Natural killer cell treated with Interleukin-12 subunit alpha and Interleukin-12 subunit beta and Interleukin-15 and Interleukin-18, amount 100 ng/mL, for 72 hours (primary cell): ENCODE measurements around the gene RAB22A. TPM values are rescaled to one million over a fixed set of nuclear protein-coding genes. Genes with fewer than 3 reads are reported as not detected.
A peak's percentile ranks its signal among the peaks of the same experiment; 100 is the strongest.

Experiments
- ATAC-seq, 2 donors: fragments of 150-1000 bp; cut with Tn5 transposase in 1 of 2; sonication (Bioruptor Pico), chemical (Tn5 transposase) in 1 of 2; 2 replicates each; pipeline ENCODE4 v1.10.0; 2021
- DNase-seq: peaks from one replicate; pipeline ENCODE4 v3.0.0; 2022; ENCODE audit warnings: low spot score
- H3K27ac Mint-ChIP-seq, 2 donors: 1 replicate in 1 of 2; 2 replicates in 1 of 2; pipeline ENCODE4 v1.8.0; 2022; ENCODE audit warnings: mixed read lengths in 2 of 2, mild to moderate bottlenecking in 1 of 2, moderate library complexity in 1 of 2
- H3K27me3 Mint-ChIP-seq, 2 donors: 1 replicate in 1 of 2; 2 replicates in 1 of 2; pipeline ENCODE4 v1.8.0; 2022; ENCODE audit warnings: mixed read lengths in 2 of 2
- H3K36me3 Mint-ChIP-seq: one replicate; pipeline ENCODE4 v1.8.0; 2022; ENCODE audit warnings: mixed read lengths
- H3K4me1 Mint-ChIP-seq, 2 donors: 1 replicate in 1 of 2; 2 replicates in 1 of 2; pipeline ENCODE4 v1.8.0; 2022; ENCODE audit warnings: low read depth in 2 of 2, mixed read lengths in 2 of 2, mild to moderate bottlenecking in 1 of 2
- H3K4me3 Mint-ChIP-seq: one replicate; pipeline ENCODE4 v1.8.0; 2022; ENCODE audit warnings: mixed read lengths
- H3K9me3 Mint-ChIP-seq: 2 replicates; pipeline ENCODE4 v1.8.0; 2022; ENCODE audit warnings: mixed read lengths
- total RNA-seq, 2 donors: library from RNA; stranded (reverse); gene quantifications; one replicate each; pipeline ENCODE4 v1.2.3, GENCODE V29; 2022

RAB22A gene
- total RNA-seq, 2 donors from 2014 or later = 12.2 to 16.2 TPM

DNA sequence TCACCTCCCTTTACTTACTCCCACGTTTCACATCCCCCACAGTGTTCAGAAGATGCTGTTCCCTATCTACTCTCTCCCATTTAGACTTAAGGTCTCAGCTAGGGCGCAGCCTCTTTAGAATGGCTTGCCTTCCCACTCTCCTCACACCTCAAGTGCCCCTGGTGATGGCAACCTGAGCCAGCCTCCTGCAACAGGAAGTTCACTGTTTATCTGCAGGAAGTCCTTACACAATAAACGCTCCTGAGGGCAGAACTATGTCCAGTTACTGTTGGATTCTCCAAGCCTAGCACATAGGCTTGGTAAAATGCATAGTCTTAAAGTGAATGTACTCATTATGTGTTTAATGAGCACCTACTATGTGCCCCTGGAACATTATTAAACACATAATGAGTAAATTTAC lies 21.9 kb upstream of the RAB22A start:
- ATAC-seq (no peak), DNase-seq (no peak)
- Mint-ChIP-seq H3K4me1 (peaks cover 26 to 28% of the 10 kb centered on the region in 2 donors), H3K9me3 (no peaks in the 10 kb centered on the region), H3K36me3 (peaks cover 5% of the 10 kb centered on the region), H3K27ac (peak overlapping the region in 1 of 2 donors; percentile 64), H3K27me3 (no peaks in the 10 kb centered on the region), H3K4me3 (peak overlapping the region; percentile 6)

DNA sequence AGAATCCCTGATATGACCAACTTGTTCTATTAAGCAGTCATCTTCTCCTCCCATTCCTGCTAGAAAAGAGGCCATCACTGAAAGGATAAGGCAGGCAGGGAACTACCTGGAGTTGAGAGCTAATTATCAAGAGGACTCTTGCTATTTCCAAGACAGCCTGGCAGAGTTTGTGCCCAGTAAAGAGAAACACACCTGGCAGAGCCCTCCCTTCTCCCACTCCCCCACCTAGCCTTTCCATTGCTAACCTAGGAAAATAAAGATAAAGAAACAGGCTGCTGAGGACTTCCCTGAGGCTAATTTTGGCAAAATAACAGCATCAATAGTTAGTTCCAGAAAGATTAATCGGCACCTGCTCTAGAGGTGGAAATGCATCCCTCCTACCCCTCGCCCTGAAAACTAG lies 20.4 kb upstream of the RAB22A start:
- H3K4me3 Mint-ChIP-seq = no peak overlapping the region
- ATAC-seq (no peak), DNase-seq (no peak)
- no peaks in the 10 kb centered on the region for H3K27me3 Mint-ChIP-seq
- H3K4me1 Mint-ChIP-seq = peaks cover 26 to 28% of the 10 kb centered on the region in 2 donors
- peaks cover 5% of the 10 kb centered on the region for H3K36me3 Mint-ChIP-seq
- no peaks in the 10 kb centered on the region for H3K9me3 Mint-ChIP-seq
- no peak overlapping the region for H3K27ac Mint-ChIP-seq

DNA sequence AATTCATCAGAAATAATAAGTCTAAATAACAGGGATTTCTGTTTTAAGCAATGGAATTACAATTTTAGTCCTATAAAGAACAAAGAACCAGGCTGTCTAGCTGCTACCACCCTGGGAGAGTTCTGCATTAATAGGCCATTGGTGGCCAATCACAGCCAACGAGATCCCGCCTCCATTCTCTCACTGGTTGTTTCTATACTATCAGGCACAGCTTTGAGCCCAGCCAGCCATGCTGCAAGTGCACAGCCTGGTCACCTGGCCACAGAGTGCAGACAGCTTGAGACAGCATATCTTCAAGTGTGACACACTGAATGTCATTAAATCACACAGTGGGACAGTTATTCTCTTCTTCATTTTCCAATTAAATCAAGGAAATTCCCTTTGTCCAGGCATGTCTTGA lies 16.1 kb upstream of the RAB22A start:
- Mint-ChIP-seq H3K9me3 (no peaks in the 10 kb centered on the region), H3K27ac (no peak overlapping the region)
- ATAC-seq = no peak

DNA sequence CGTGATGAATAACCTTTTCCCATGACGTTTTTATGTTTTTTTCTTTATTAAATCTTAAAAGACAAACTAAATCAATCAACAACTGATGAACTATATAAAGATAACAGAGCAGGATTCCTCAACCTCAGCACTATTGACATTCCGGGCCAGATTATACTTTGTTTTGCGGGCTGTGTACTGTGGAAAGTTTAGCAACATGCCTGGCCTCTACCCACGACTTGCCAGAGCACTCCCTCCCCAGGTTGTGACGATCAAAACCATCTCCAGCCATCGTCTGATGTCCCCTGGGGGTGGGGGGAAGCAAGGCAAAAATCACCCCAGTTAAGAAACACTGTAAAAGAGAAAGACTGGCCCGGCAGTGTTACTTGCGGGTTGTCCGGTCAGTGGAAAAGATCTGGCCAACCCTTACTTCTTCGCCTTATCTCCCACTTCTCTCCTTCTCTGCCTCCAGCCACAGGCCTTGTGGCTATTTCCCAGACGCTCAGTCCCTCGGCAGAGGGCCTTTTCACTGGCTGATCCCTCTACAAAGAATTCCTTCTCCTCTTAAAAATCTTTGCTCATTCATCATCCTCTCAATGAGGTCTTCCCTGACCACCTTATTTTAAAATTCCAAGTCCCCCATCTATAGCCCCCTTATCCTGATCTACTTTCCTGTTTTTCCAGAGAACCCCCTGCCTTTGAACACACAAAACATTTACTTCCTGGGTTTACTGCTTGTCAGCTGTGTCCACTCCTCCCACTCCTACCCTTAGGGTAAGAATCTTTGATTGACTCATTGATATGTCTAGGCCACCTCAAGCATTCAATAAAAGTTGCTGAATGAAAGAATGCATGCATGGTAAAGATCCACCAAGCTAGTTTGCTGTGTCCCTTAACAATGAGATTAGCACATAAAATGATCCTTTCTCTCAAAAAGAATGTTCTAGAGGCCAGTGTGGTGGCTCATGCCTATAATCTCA lies 14.7 kb upstream of the RAB22A start:
- H3K27ac Mint-ChIP-seq = no peak overlapping the region
- H3K4me1 Mint-ChIP-seq = peaks cover 14 to 22% of the 10 kb centered on the region in 2 donors
- H3K4me3 Mint-ChIP-seq = no peak overlapping the region
- DNase-seq (no peak), ATAC-seq (no peak)
- no peaks in the 10 kb centered on the region for H3K9me3 Mint-ChIP-seq
- no peaks in the 10 kb centered on the region for H3K36me3 Mint-ChIP-seq
- no peaks in the 10 kb centered on the region for H3K27me3 Mint-ChIP-seq

More for the DNA sequence above, 16.1 kb upstream of the RAB22A start:
- Mint-ChIP-seq H3K4me3 (no peak overlapping the region), H3K4me1 (peaks cover 14 to 22% of the 10 kb centered on the region in 2 donors), H3K36me3 (no peaks in the 10 kb centered on the region), H3K27me3 (no peaks in the 10 kb centered on the region)
- no peak for DNase-seq

DNA sequence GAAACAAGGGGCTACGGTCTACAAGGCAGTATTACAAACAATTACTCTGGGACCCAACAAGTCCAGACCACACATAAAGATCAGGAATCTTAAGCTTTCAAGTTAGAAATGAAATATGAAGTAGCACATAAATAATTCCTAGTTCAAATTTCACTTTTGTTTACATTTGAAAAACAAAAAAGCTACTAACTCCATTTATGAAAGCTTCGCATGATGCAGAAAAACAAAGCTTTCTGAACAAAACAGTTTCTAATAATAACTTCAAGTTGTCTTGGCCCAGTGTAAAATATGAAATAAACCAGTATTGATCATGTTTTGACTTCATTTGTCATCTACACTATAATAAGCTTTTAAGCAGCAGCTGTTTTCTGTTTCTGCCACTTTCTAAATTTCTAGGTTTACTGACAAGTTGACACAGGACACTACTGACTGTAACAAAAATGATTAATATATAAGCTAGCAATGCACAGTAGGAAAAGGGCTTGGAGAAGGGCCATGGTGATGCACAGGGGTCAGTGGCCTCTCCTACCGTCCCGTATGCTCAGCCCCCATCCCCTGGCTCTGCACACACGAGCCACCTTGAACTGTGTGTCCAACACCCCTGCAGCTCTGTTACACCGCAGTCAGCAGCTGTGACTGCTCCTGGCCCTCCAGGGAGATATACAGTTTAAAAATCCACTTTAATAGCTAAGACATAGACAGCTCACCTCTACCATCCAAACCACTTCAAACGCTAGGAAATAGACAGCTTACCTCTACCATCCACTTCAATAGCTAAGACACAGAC lies 13.3 kb upstream of the RAB22A start:
- no peak overlapping the region for H3K4me3 Mint-ChIP-seq
- ATAC-seq (no peak), DNase-seq (no peak)
- no peaks in the 10 kb centered on the region for H3K36me3 Mint-ChIP-seq
- H3K27ac Mint-ChIP-seq = no peak overlapping the region
- H3K27me3 Mint-ChIP-seq = no peaks in the 10 kb centered on the region
- no peaks in the 10 kb centered on the region for H3K9me3 Mint-ChIP-seq
- peaks cover 13 to 26% of the 10 kb centered on the region in 2 donors for H3K4me1 Mint-ChIP-seq

DNA sequence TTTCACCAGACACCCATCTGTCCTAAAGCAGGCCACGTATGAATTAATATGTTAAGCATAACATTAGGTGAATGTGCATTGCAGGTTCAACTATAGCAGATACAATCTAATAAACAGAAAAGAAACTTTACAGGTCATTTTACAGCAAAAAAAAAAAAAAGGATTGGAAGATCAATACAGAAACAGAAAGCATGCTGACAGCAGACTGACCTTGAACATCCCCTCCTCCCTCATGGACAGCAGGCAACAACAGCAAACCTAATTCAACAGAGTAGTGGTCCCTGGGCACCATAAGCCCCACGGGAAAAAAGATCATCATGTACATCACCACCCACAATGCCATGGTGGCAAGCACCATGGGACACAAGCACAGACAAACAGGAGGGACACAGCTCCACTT lies 12.1 kb upstream of the RAB22A start:
- no peaks in the 10 kb centered on the region for H3K36me3 Mint-ChIP-seq
- no peak for ATAC-seq
- H3K4me1 Mint-ChIP-seq = peaks cover 9 to 28% of the 10 kb centered on the region in 2 donors
- H3K27me3 Mint-ChIP-seq = no peaks in the 10 kb centered on the region
- H3K4me3 Mint-ChIP-seq = no peak overlapping the region
- no peak for DNase-seq
- H3K27ac Mint-ChIP-seq = peak overlapping the region in 1 of 2 donors; percentile 9
- H3K9me3 Mint-ChIP-seq = no peaks in the 10 kb centered on the region

DNA sequence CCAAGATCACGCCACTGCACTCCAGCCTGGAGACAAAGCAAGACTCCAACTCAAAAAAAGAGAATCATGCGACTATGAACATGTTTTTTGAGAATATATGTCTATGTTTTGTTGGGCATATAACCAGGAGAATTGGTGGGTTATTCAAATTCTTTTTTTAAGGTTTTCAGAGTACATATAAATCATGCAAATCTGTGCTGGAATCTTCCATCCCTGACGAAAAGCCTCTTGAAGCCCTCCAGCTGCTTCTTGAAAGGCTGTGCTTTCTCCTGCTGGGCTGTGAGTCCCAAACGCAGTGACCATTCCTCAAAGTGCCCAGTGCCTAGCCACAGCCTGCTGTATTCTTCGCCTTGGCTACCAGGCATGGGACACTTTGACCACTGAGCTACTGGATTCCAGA lies 9.2 kb upstream of the RAB22A start:
- H3K27ac Mint-ChIP-seq = no peak overlapping the region
- no peaks in the 10 kb centered on the region for H3K27me3 Mint-ChIP-seq
- H3K36me3 Mint-ChIP-seq = peaks cover 4% of the 10 kb centered on the region
- ATAC-seq (no peak), DNase-seq (no peak)
- H3K4me1 Mint-ChIP-seq = peaks cover 11 to 25% of the 10 kb centered on the region in 2 donors
- no peaks in the 10 kb centered on the region for H3K9me3 Mint-ChIP-seq
- no peak overlapping the region for H3K4me3 Mint-ChIP-seq

DNA sequence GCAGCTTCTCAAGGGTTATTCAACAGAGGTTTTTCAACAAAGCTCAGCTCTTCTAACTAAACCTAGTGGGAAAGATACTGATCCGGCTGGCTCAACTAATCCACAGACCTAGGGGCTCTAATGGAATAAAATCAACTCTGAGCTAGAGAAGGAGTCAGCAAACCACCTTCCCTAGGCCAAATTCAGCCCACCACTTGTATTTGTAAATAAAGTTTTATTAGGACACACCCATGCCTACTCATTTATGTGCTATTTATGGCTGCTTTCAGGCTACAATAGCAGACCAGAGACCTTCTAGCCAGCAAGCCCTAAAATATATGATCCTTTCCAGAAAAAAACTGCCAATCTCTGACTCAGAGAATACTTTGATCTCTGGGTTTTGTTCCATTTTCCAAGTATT lies 6.0 kb upstream of the RAB22A start:
- DNase-seq (no peak), ATAC-seq (no peak)
- no peaks in the 10 kb centered on the region for H3K9me3 Mint-ChIP-seq
- H3K36me3 Mint-ChIP-seq = peaks cover 4% of the 10 kb centered on the region
- H3K27ac Mint-ChIP-seq = peak overlapping the region in 1 of 2 donors; percentile 39
- peaks cover 22 to 30% of the 10 kb centered on the region in 2 donors for H3K4me1 Mint-ChIP-seq
- no peaks in the 10 kb centered on the region for H3K27me3 Mint-ChIP-seq
- no peak overlapping the region for H3K4me3 Mint-ChIP-seq

DNA sequence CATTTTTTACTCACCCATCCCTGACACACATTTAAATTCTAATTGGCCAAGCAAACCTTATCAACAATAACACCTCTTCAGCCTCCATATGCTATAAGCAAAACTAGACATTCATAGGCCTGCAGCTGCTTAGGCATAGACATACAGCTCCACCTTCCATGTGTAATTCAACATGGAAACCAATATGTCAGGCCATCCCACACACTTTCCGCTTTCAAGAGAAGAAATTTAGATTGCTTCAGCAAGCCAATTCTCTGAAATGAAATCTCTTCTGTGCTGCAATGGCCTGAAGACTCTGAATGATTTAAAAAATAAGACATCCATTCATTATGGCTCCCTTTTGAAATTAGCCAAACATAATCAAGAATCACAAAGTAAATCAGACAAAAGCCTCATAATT lies 4.5 kb upstream of the RAB22A start:
- no peak for DNase-seq
- peak overlapping the region; percentile 88 to 92 for H3K27ac Mint-ChIP-seq
- no peak for ATAC-seq
- H3K9me3 Mint-ChIP-seq = no peaks in the 10 kb centered on the region
- H3K27me3 Mint-ChIP-seq = no peaks in the 10 kb centered on the region
- peaks cover 4% of the 10 kb centered on the region for H3K36me3 Mint-ChIP-seq
- H3K4me3 Mint-ChIP-seq = no peak overlapping the region
- peaks cover 22 to 30% of the 10 kb centered on the region in 2 donors for H3K4me1 Mint-ChIP-seq

DNA sequence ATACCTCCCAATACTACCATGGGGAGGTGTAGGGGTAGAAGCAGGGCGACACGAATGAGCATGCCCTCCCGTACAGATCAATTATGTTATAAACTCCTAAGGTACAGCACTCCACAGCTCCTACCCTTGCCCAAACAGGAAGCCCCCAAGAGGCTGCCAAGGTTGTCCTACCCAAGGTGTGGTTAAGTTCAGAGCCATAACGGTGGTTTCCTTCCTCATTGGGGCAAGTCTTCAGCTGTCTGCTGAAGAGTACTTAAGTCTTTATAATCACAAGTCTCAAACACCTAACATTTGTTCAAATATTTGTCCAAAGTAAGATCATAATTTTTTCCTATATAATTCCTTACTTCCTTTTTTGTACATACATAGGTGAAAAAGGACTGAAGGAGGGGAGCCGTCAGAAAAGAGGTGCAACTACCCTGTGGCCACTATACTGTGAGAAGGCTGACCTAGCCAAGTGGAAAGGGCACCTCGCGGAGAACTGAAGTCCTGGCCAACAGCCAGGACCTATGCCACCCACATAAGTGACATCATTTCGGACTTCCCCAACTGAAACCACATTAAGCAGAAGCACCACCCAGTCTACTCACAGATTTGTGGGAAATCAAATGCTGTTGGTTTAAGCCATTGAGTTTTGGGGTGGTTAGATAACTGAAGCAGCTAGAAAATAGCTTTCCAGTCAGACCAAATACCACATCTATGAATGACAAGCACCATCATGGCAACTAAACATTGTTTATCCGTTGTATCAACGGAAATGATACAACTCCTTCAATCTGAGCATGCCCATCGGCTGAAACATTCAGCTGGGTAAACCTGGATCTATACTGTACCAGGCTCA lies 2.9 kb upstream of the RAB22A start:
- H3K9me3 Mint-ChIP-seq = no peaks in the 10 kb centered on the region
- H3K4me3 Mint-ChIP-seq = peak overlapping the region; percentile 73
- peak; percentile 73 for ATAC-seq
- DNase-seq = peak; percentile 84
- H3K27me3 Mint-ChIP-seq = no peaks in the 10 kb centered on the region
- peak overlapping the region; percentile 88 to 92 for H3K27ac Mint-ChIP-seq
- peaks cover 4% of the 10 kb centered on the region for H3K36me3 Mint-ChIP-seq
- peaks cover 23 to 29% of the 10 kb centered on the region in 2 donors for H3K4me1 Mint-ChIP-seq

DNA sequence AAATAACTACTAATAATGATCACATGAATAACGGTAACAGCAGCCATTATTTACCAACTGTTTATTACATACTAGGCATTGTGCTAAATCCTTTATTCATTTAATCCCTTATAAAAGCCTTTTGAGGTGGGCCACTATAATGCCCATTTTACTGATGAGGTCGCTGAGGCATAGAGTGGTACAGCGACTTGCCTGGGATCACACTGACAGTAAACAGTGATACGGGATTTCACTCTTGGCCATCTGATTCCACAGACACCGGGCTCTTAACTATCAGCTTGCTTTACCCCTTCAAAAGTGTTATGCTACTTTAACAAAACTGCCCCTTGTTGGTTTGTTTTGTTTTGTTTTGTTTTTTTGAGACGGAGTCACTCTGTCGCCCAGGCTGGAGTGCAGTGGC lies 2.2 kb upstream of the RAB22A start:
- DNase-seq (no peak), ATAC-seq (no peak)
- H3K4me3 Mint-ChIP-seq = peak overlapping the region; percentile 73
- no peaks in the 10 kb centered on the region for H3K27me3 Mint-ChIP-seq
- no peaks in the 10 kb centered on the region for H3K9me3 Mint-ChIP-seq
- H3K27ac Mint-ChIP-seq = peak overlapping the region; percentile 88 to 92
- H3K4me1 Mint-ChIP-seq = peaks cover 21 to 29% of the 10 kb centered on the region in 2 donors
- H3K36me3 Mint-ChIP-seq = peaks cover 4% of the 10 kb centered on the region

DNA sequence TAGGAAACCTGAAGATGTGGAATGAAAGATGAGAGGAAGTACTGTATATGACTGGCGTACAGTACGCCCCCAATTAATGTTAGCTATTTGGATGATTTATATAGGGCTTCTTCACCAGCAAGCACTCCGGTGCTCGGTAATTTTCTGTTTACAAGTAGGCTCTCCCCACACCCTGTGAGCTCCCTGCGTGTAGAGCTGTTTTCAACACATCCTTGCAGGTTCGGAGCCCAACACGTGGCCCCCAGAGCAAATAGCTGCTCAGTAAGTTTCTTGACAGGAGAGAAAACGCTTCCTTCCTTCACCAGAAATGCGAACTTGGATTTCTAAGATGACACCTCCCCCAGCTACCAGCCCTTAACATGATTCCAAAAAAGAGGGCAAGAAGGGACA lies 1.2 kb upstream of the RAB22A start:
- Mint-ChIP-seq H3K27ac (peak overlapping the region; percentile 57 to 92), H3K4me3 (peak overlapping the region; percentile 73), H3K9me3 (no peaks in the 10 kb centered on the region), H3K36me3 (peaks cover 11% of the 10 kb centered on the region), H3K4me1 (peaks cover 28 to 36% of the 10 kb centered on the region in 2 donors), H3K27me3 (no peaks in the 10 kb centered on the region)
- ATAC-seq = no peak
- no peak for DNase-seq
